H1 (cell line): Measurements from ENCODE around the gene SLC1A7. TPM values are rescaled to one million over a fixed set of nuclear protein-coding genes. Genes with fewer than 3 reads are reported as not detected.

Experiments used
- CTCF ChIA-PET: fragments of 300-600 bp; sonication (Branson Sonifier 250); formaldehyde crosslinking; loops from one replicate; lab custom pipeline; 2021; ENCODE audit not compliant: partially characterized antibody; lab: Charles Lee
- POLR2A ChIA-PET: fragments of 300-600 bp; sonication (Branson Sonifier 250); formaldehyde crosslinking; loops from one replicate; lab custom pipeline; 2021; ENCODE audit warnings: inconsistent platforms; ENCODE audit not compliant: partially characterized antibody; lab: Charles Lee
- DNase-seq, 2 experiments: peaks; one replicate each; pipeline versions ENCODE4 v3.0.0 to v3.0.0-alpha.2; 2010 to 2022; ENCODE audit warnings: low spot score in 2 of 2, low read depth in 1 of 2, mixed read lengths in 1 of 2
- FAIRE-seq: peaks from 2 replicates; lab custom pipeline; 2011; peaks lifted over from hg19 to GRCh38; lab: Jason Lieb, UNC
- H2AFZ ChIP-seq: 2 replicates; pipeline ENCODE4 v1.8.1; 2012; ENCODE audit warnings: low read length, inconsistent platforms
- H2AK5ac ChIP-seq: 2 replicates; pipeline ENCODE4 v1.6.1; 2013; ENCODE audit warnings: low read depth, low read length
- H2BK120ac ChIP-seq: replicated peaks from 2 replicates; pipeline ENCODE3; 2013; ENCODE audit warnings: low read depth, low read length, inconsistent platforms
- H2BK12ac ChIP-seq: 2 replicates; pipeline ENCODE4 v1.6.1; 2013; ENCODE audit warnings: low read depth, low read length
- H2BK15ac ChIP-seq: 2 replicates; pipeline ENCODE4 v1.6.1; 2013; ENCODE audit warnings: low read length
- H2BK20ac ChIP-seq: 2 replicates; pipeline ENCODE4 v1.6.1; 2013; ENCODE audit warnings: low read length
- H2BK5ac ChIP-seq: 2 replicates; pipeline ENCODE4 v1.6.1; 2013; ENCODE audit warnings: low read depth, low read length
- H3K14ac ChIP-seq: 2 replicates; pipeline ENCODE4 v1.6.1; 2013; ENCODE audit warnings: inconsistent platforms; ENCODE audit not compliant: insufficient read length
- H3K18ac ChIP-seq: 2 replicates; pipeline ENCODE4 v1.6.1; 2013; ENCODE audit warnings: low read length; ENCODE audit errors: extremely low read depth
- H3K23ac ChIP-seq: 2 replicates; pipeline ENCODE4 v1.6.1; 2013; ENCODE audit warnings: inconsistent platforms; ENCODE audit not compliant: insufficient read length
- H3K23me2 ChIP-seq: 2 replicates; pipeline ENCODE4 v1.6.1; 2013; ENCODE audit warnings: low read depth, low read length
- H3K27ac ChIP-seq: 2 replicates; pipeline ENCODE4 v1.6.1; 2011; ENCODE audit warnings: low read depth, low read length, inconsistent platforms
- H3K27me3 ChIP-seq, 4 experiments: replicated peaks in 1 of 4; 1 replicate in 1 of 4; 2 replicates in 3 of 4; pipeline versions ENCODE4 v1.6.1 to v1.8.1; 2011 to 2013; ENCODE audit warnings: low read length in 3 of 4, mild to moderate bottlenecking in 3 of 4, inconsistent platforms in 2 of 4, mixed read lengths in 2 of 4, moderate library complexity in 1 of 4; ENCODE audit not compliant: control insufficient read depth in 3 of 4, insufficient read depth in 3 of 4; ENCODE audit errors: extremely low read depth in 1 of 4
- H3K36me3 ChIP-seq, 4 experiments: 2 replicates each; pipeline versions ENCODE4 v1.6.1 to v1.8.1; 2011 to 2013; ENCODE audit warnings: mild to moderate bottlenecking in 4 of 4, low read length in 3 of 4, moderate library complexity in 2 of 4, control low read depth in 1 of 4, inconsistent platforms in 1 of 4; ENCODE audit not compliant: insufficient read depth in 4 of 4, control insufficient read depth in 2 of 4
- H3K4ac ChIP-seq: replicated peaks from 2 replicates; pipeline ENCODE3; 2013; ENCODE audit warnings: low read length, low read depth, mixed read lengths, inconsistent platforms; ENCODE audit not compliant: insufficient read length
- H3K4me1 ChIP-seq, 4 experiments: replicated peaks in 1 of 4; 1 replicate in 1 of 4; 2 replicates in 3 of 4; pipeline versions ENCODE4 v1.6.1 to v1.8.1; 2011 to 2013; ENCODE audit warnings: low read length in 3 of 4, inconsistent platforms in 2 of 4, mixed read lengths in 1 of 4; ENCODE audit not compliant: insufficient read depth in 4 of 4, control insufficient read depth in 3 of 4
- H3K4me2 ChIP-seq, 2 experiments: 2 replicates each; pipeline versions ENCODE4 v1.6.1 to v1.8.1; 2011 to 2013; ENCODE audit warnings: low read depth in 2 of 2, low read length in 2 of 2, control low read depth in 1 of 2, inconsistent platforms in 1 of 2, mild to moderate bottlenecking in 1 of 2; ENCODE audit not compliant: insufficient read depth in 1 of 2
- H3K4me3 ChIP-seq, 4 experiments: fragments of 200-600, 300-600 bp in 1 of 4; sonication (generic), shearing (Covaris generic), sonication (Bioruptor Twin) in 1 of 4; 2 replicates each; pipeline versions ENCODE4 v1.5.1 to v1.8.1; 2011 to 2016; ENCODE audit warnings: low read length in 4 of 4, low read depth in 3 of 4, control low read depth in 2 of 4, inconsistent platforms in 2 of 4, mild to moderate bottlenecking in 2 of 4, mixed read lengths in 1 of 4, moderate library complexity in 1 of 4; ENCODE audit not compliant: insufficient read depth in 2 of 4; ENCODE audit errors: extremely low read depth in 1 of 4
- H3K56ac ChIP-seq: replicated peaks from 2 replicates; pipeline ENCODE3; 2013; ENCODE audit warnings: low read depth, mild to moderate bottlenecking, mixed read lengths, low read length, inconsistent platforms; ENCODE audit not compliant: insufficient read length
- H3K79me1 ChIP-seq: 2 replicates; pipeline ENCODE4 v1.6.1; 2013; ENCODE audit warnings: low read depth, low read length, control low read depth
- H3K79me2 ChIP-seq, 2 experiments: 2 replicates each; pipeline versions ENCODE4 v1.6.1 to v1.8.1; 2012 to 2013; ENCODE audit warnings: low read length in 2 of 2, mild to moderate bottlenecking in 2 of 2, inconsistent platforms in 1 of 2; ENCODE audit not compliant: insufficient read depth in 2 of 2, control insufficient read depth in 1 of 2
- H3K9ac ChIP-seq, 4 experiments: replicated peaks in 1 of 4; 1 replicate in 1 of 4; 2 replicates in 3 of 4; pipeline versions ENCODE4 v1.6.1 to v1.8.1; 2011 to 2013; ENCODE audit warnings: low read depth in 3 of 4, low read length in 3 of 4, control low read depth in 2 of 4, mild to moderate bottlenecking in 2 of 4, moderate library complexity in 2 of 4, inconsistent platforms in 1 of 4; ENCODE audit errors: extremely low read depth in 1 of 4
- H3K9me3 ChIP-seq, 2 experiments: 2 replicates each; pipeline versions ENCODE4 v1.6.1 to v1.8.1; 2012 to 2013; ENCODE audit warnings: mild to moderate bottlenecking in 2 of 2, moderate library complexity in 2 of 2, control low read depth in 1 of 2, inconsistent platforms in 1 of 2, low read depth in 1 of 2, low read length in 1 of 2, mixed read lengths in 1 of 2; ENCODE audit not compliant: insufficient read depth in 2 of 2
- H4K20me1 ChIP-seq, 2 experiments: replicated peaks in 1 of 2; 2 replicates each; pipeline versions ENCODE3 to v1.8.1; 2011 to 2013; ENCODE audit warnings: inconsistent platforms in 2 of 2, low read length in 2 of 2, mild to moderate bottlenecking in 1 of 2; ENCODE audit not compliant: insufficient read depth in 2 of 2, control insufficient read depth in 1 of 2
- H4K5ac ChIP-seq: 2 replicates; pipeline ENCODE4 v1.6.1; 2013; ENCODE audit warnings: low read length, low read depth, mixed read lengths, inconsistent platforms; ENCODE audit not compliant: insufficient read length
- H4K8ac ChIP-seq: 2 replicates; pipeline ENCODE4 v1.8.0; 2013; ENCODE audit warnings: mild to moderate bottlenecking, moderate library complexity, low read length, inconsistent platforms; ENCODE audit not compliant: insufficient read depth; ENCODE audit errors: extremely low read depth
- H4K91ac ChIP-seq: replicated peaks from 2 replicates; pipeline ENCODE3; 2013; ENCODE audit warnings: low read length, mixed read lengths, inconsistent platforms; ENCODE audit not compliant: insufficient read length
- WGBS, 2 experiments: shearing (Covaris generic) in 1 of 2; methylation state at CpG; one replicate each; pipeline versions ENCODE4 v1.1.6 to v1.1.7; 2013 to 2015; ENCODE audit warnings: low lambda C conversion rate in 2 of 2, mixed read lengths in 2 of 2, inconsistent platforms in 1 of 2, low coverage in 1 of 2, missing lambda C conversion rate in 1 of 2; ENCODE audit not compliant: insufficient replicate concordance in 2 of 2, insufficient coverage in 1 of 2, insufficient read length in 1 of 2; ENCODE audit errors: extremely low coverage in 1 of 2, missing lambda C conversion rate in 1 of 2; 5-methylcytosine and 5-hydroxymethylcytosine counted together
- polyA plus RNA-seq, 7 experiments: library from polyadenylated mRNA; depleted of rRNA in 3 of 7; stranded (reverse) in 5 of 7; unstranded in 2 of 7; fragments of >200 nt in 5 of 7; fragments of 200-250 nt in 2 of 7; gene quantifications; 1 replicate in 5 of 7; 2 replicates in 1 of 7; 4 replicates in 1 of 7; pipeline versions ENCODE4 v1.2.1 to v1.2.3, GENCODE V29; 2011 to 2013; ENCODE audit warnings: missing spikeins in 2 of 7, mixed read lengths in 2 of 7
- total RNA-seq: library from RNA; stranded (reverse); fragmentation: NEBNext Ultra II Directional; extraction: Animal tissue kit (Norgen Biotek cat#: 25700); gene quantifications from 2 replicates; pipeline ENCODE4 v1.2.1, GENCODE V29; 2021

SLC1A7 gene
- total and polyA plus RNA-seq, 2 of the 8 experiments (the other 6 are each of a cell fraction or from before 2014, with no cell fraction given): not detected

GRCh38 chr1:53180951-53181350 lies 38.5 kb upstream of the SLC1A7 start:
- Histone ChIP-seq H3K9ac (no peak overlapping the region), H3K4me1 (no peaks in the 10 kb centered on the region; a peak in 1 of 7 replicates), H3K4ac (no peak overlapping the region), H2BK20ac (no peak overlapping the region), H3K56ac (no peak overlapping the region), H3K4me2 (no peak overlapping the region), H4K8ac (no peak overlapping the region), H3K79me2 (no peaks in the 10 kb centered on the region), H4K5ac (no peak overlapping the region), H4K20me1 (no peaks in the 10 kb centered on the region), H2AFZ (no peak overlapping the region), H3K4me3 (no peak overlapping the region), H3K18ac (no peak overlapping the region), H2BK120ac (no peak overlapping the region), H3K36me3 (no peaks in the 10 kb centered on the region), H4K91ac (no peak overlapping the region), H3K23me2 (no peaks in the 10 kb centered on the region), H2AK5ac (no peak overlapping the region), H3K14ac (no peak overlapping the region), H3K79me1 (no peaks in the 10 kb centered on the region), H2BK15ac (no peak overlapping the region), H2BK5ac (no peak overlapping the region), H2BK12ac (no peak overlapping the region), H3K9me3 (no peaks in the 10 kb centered on the region), H3K23ac (no peak overlapping the region), H3K27ac (no peak overlapping the region), H3K27me3 (no peaks in the 10 kb centered on the region; a peak in 3 of 7 replicates)
- 95% methylated on average over 5 of the region's 5 CpGs; no CpG with 5 or more reads in 1 of the 2 experiments for WGBS, 2 experiments
- DNase-seq: no peak
- CTCF ChIA-PET: interaction anchor here (0.6 to 3.2 kb wide), 29 partner anchors 9 to 757 kb away, joined by 3 to 31 read pairs (median 4); partner anchors contain the start of gene ECHDC2
- no peak for FAIRE-seq
- POLR2A ChIA-PET: no interaction called here
